Stimulated activated CD4-positive, alpha-beta T cell treated with anti-CD3 and anti-CD28 coated beads, Interleukin-4, amount 100 ng/mL, for 24 hours (primary cell): ENCODE measurements around the gene SPIN2A.
"Not testable (repeated sequence)": the region's sequence is repeated elsewhere in the genome, so short reads cannot be mapped to it uniquely, and the experiment has no call there.

ENCODE experiments used
- DNase-seq: peaks from one replicate; pipeline ENCODE4 v3.0.0-alpha.2; 2020

Gene SPIN2A

GRCh38 chrX:57137073-57137472 is at the start of gene SPIN2A:
Gene SPIN2A (minus strand): TSS chrX:57137397. CDS start chrX:57136597, 800 bp downstream.
- not testable (repeated sequence) for DNase-seq

- DNase-seq: no peak
Measured at GRCh38 chrX:57178605-57179004, 41.4 kb upstream of the SPIN2A start.

- DNase-seq: no peak
Measured at GRCh38 chrX:57177070-57177469, 39.9 kb upstream of the SPIN2A start.

GRCh38 chrX:57172544-57172943 is 35.3 kb upstream of the SPIN2A start:
- no peak for DNase-seq

- DNase-seq: no peak
Measured at GRCh38 chrX:57156397-57157049, 19.3 kb upstream of the SPIN2A start.

- no peak for DNase-seq
Measured at GRCh38 chrX:57155171-57155570, 18.0 kb upstream of the SPIN2A start.

GRCh38 chrX:57152222-57152621 is 15.0 kb upstream of the SPIN2A start:
- DNase-seq: not testable (repeated sequence)

- DNase-seq: no peak
Measured at GRCh38 chrX:57138674-57139073, 1.5 kb upstream of the SPIN2A start.

GRCh38 chrX:57137501-57137900 is 304 bp upstream of the SPIN2A start:
- DNase-seq: no peak

- DNase-seq: not testable (repeated sequence)
Measured at GRCh38 chrX:57136589-57136988, 608 bp downstream of the SPIN2A start.

GRCh38 chrX:57135287-57135686 is 1.9 kb downstream of the SPIN2A start:
- DNase-seq: no peak

GRCh38 chrX:57134702-57135101 is 2.5 kb downstream of the SPIN2A start:
- DNase-seq: no peak

- DNase-seq: no peak
Measured at GRCh38 chrX:57133706-57134105, 3.5 kb downstream of the SPIN2A start.

- DNase-seq: not testable (repeated sequence)
Measured at GRCh38 chrX:57133284-57133683, 3.9 kb downstream of the SPIN2A start.

GRCh38 chrX:57132046-57132445 is 5.2 kb downstream of the SPIN2A start:
- no peak for DNase-seq

GRCh38 chrX:57121816-57122215 is 15.4 kb downstream of the SPIN2A start:
- DNase-seq: no peak

- DNase-seq: peak; percentile 84
Measured at GRCh38 chrX:57121162-57121755, 15.9 kb downstream of the SPIN2A start, which contains the start of gene SPIN2B. Gene SPIN2B (minus strand): TSS chrX:57121548.

GRCh38 chrX:57120619-57121161 is 16.5 kb downstream of the SPIN2A start:
- not testable (repeated sequence) for DNase-seq

GRCh38 chrX:57119416-57119815 is 17.8 kb downstream of the SPIN2A start:
- DNase-seq: no peak

GRCh38 chrX:57117566-57117965 is 19.6 kb downstream of the SPIN2A start:
- not testable (repeated sequence) for DNase-seq

GRCh38 chrX:57104921-57105398 is 32.2 kb downstream of the SPIN2A start:
- no peak for DNase-seq

- DNase-seq: no peak
Measured at GRCh38 chrX:57104406-57104805, 32.8 kb downstream of the SPIN2A start.

GRCh38 chrX:57103489-57103888 is 33.7 kb downstream of the SPIN2A start:
- DNase-seq: no peak

- not testable (repeated sequence) for DNase-seq
Measured at GRCh38 chrX:57102918-57103317, 34.3 kb downstream of the SPIN2A start.
